Endothelial cell of umbilical vein (primary cell): ENCODE results near the gene PRRT1B. TPM values are rescaled to one million over a fixed set of nuclear protein-coding genes. Genes with fewer than 3 reads are reported as not detected.

Source experiments
- BruUV-seq: library from RNA; stranded (reverse); fragments of 400-500 nt; replicated peaks from 2 replicates; lab custom pipeline; 2021; lab: Mats Ljungman, UMichigan
- CTCF ChIA-PET: fragments of 300-600, 350-600 bp; sonication (Branson Sonifier 250); formaldehyde crosslinking; loops from one replicate; lab custom pipeline; 2021; ENCODE audit warnings: antibody characterized with exemption, inconsistent platforms; lab: Charles Lee
- POLR2A ChIA-PET: fragments of 300-600, 350-600 bp; sonication (Branson Sonifier 250); formaldehyde crosslinking; loops from one replicate; lab custom pipeline; 2021; ENCODE audit warnings: antibody characterized with exemption, inconsistent platforms; lab: Charles Lee
- DNase-seq: peaks from one replicate; pipeline ENCODE4 v3.0.0-alpha.2; 2011; ENCODE audit warnings: low read depth, low spot score
- FAIRE-seq: peaks from 2 replicates; lab custom pipeline; 2011; peaks lifted over from hg19 to GRCh38; lab: Jason Lieb, UNC
- H2AFZ ChIP-seq: 2 replicates; pipeline ENCODE4 v1.6.0; 2012; ENCODE audit warnings: low read depth, low read length, control low read depth, inconsistent platforms
- H3K27ac ChIP-seq: 2 replicates; pipeline ENCODE4 v1.5.1; 2011; ENCODE audit warnings: low read depth, mild to moderate bottlenecking, control low read depth, low read length, moderate library complexity; ENCODE audit not compliant: insufficient read depth
- H3K27me3 ChIP-seq, 2 experiments: 2 replicates each; pipeline versions ENCODE4 v1.6.0 to v1.6.1; 2011; ENCODE audit warnings: low read length in 2 of 2, mixed read lengths in 1 of 2; ENCODE audit not compliant: control insufficient read depth in 2 of 2, insufficient read depth in 2 of 2
- H3K36me3 ChIP-seq, 2 experiments: 2 replicates in 1 of 2; 3 replicates in 1 of 2; pipeline ENCODE4 v1.5.1; 2011; ENCODE audit warnings: low read length in 2 of 2, mild to moderate bottlenecking in 1 of 2, moderate library complexity in 1 of 2; ENCODE audit not compliant: control insufficient read depth in 2 of 2, insufficient read depth in 2 of 2; ENCODE audit errors: extremely low read depth in 1 of 2
- H3K4me1 ChIP-seq: 3 replicates; pipeline ENCODE4 v1.5.1; 2011; ENCODE audit warnings: mild to moderate bottlenecking, low read length; ENCODE audit not compliant: control insufficient read depth, insufficient read depth; ENCODE audit errors: extremely low read depth
- H3K4me2 ChIP-seq: 2 replicates; pipeline ENCODE4 v1.6.1; 2011; ENCODE audit warnings: low read length, control low read depth, mixed read lengths; ENCODE audit not compliant: insufficient read depth
- H3K4me3 ChIP-seq, 3 experiments: fragments of 200-600 bp in 1 of 3; sonication (generic), shearing (Covaris generic) in 1 of 3; replicated peaks in 1 of 3; 2 replicates each; pipeline ENCODE4 v1.5.1; 2011 to 2016; ENCODE audit warnings: control low read depth in 3 of 3, low read length in 3 of 3, mild to moderate bottlenecking in 2 of 3, inconsistent platforms in 1 of 3, low read depth in 1 of 3, moderate library complexity in 1 of 3; ENCODE audit not compliant: insufficient read depth in 1 of 3
- H3K79me2 ChIP-seq: 2 replicates; pipeline ENCODE4 v1.6.0; 2012; ENCODE audit warnings: low read length, inconsistent platforms; ENCODE audit not compliant: control insufficient read depth, insufficient read depth
- H3K9ac ChIP-seq: replicated peaks from 2 replicates; pipeline ENCODE3; 2011; ENCODE audit warnings: low read length, control low read depth; ENCODE audit not compliant: insufficient read depth; ENCODE audit errors: extremely low read depth
- H3K9me1 ChIP-seq: replicated peaks from 3 replicates; pipeline ENCODE4 v1.6.0; 2011; ENCODE audit warnings: mild to moderate bottlenecking, low read length; ENCODE audit not compliant: control insufficient read depth, insufficient read depth; ENCODE audit errors: extremely low read depth
- H3K9me3 ChIP-seq: replicated peaks from 2 replicates; pipeline ENCODE4 v1.5.1; 2012; ENCODE audit warnings: low read length, inconsistent platforms; ENCODE audit not compliant: control insufficient read depth, insufficient read depth
- H4K20me1 ChIP-seq: replicated peaks from 2 replicates; pipeline ENCODE3; 2011; ENCODE audit warnings: mild to moderate bottlenecking, low read length; ENCODE audit not compliant: control insufficient read depth, insufficient read depth; ENCODE audit errors: extremely low read depth
- EZH2 ChIP-seq: IDR thresholded peaks from 2 replicates; pipeline ENCODE4 v1.6.1; 2012; ENCODE audit warnings: borderline replicate concordance, low read depth, mild to moderate bottlenecking, moderate library complexity, low read length, inconsistent platforms; ENCODE audit not compliant: severe bottlenecking
- FOS ChIP-seq: IDR thresholded peaks from 2 replicates; pipeline ENCODE4 v1.6.1; 2011; ENCODE audit warnings: mild to moderate bottlenecking, low read length, moderate library complexity, borderline replicate concordance; ENCODE audit not compliant: insufficient read depth
- GATA2 ChIP-seq: IDR thresholded peaks from 2 replicates; pipeline ENCODE4 v1.7.0; 2011; ENCODE audit warnings: low read depth, mild to moderate bottlenecking, moderate library complexity, mixed read lengths, low read length; ENCODE audit not compliant: insufficient read length, insufficient read depth
- JUN ChIP-seq: IDR thresholded peaks from 2 replicates; pipeline ENCODE4 v1.6.1; 2011; ENCODE audit warnings: borderline replicate concordance, low read depth; ENCODE audit not compliant: insufficient read length, insufficient read depth
- MYC ChIP-seq: IDR thresholded peaks from one replicate; pipeline ENCODE4 v1.6.1; 2011; ENCODE audit warnings: mild to moderate bottlenecking, low read depth, low read length
- POLR2A ChIP-seq: IDR thresholded peaks from 2 replicates; pipeline ENCODE4 v1.6.1; 2012; ENCODE audit warnings: low read depth, mild to moderate bottlenecking, control low read depth, low read length
- POLR2AphosphoS5 ChIP-seq: IDR thresholded peaks from 2 replicates; pipeline ENCODE4 v1.6.1; 2012; ENCODE audit warnings: low read depth, mild to moderate bottlenecking, control low read depth, low read length, moderate library complexity; ENCODE audit not compliant: insufficient read depth
- dilution Hi-C: fragments of 300-500 bp; cut with MboI; formaldehyde crosslinking; loops from one replicate; pipeline ENCODE4 v1.15.0; 2019; ENCODE audit warnings: low sequenced_read_pairs; ENCODE audit not compliant: extremely low pct_ligation_motif_present
- intact Hi-C: fragments of 100-400 bp; cut with micrococcal nuclease; formaldehyde crosslinking; loops from one replicate; pipeline ENCODE4 v1.10.0; 2022
- polyA plus RNA-seq, 4 experiments: library from polyadenylated mRNA; depleted of rRNA in 3 of 4; stranded (reverse) in 3 of 4; unstranded in 1 of 4; fragments of >200 nt; gene quantifications; 2 replicates each; pipeline versions ENCODE4 v1.2.1 to v1.2.3, GENCODE V29; 2011 to 2012; ENCODE audit warnings: missing spikeins in 1 of 4
- total RNA-seq: library from RNA; stranded (reverse); gene quantifications from 2 replicates; pipeline ENCODE4 v1.2.3, GENCODE V29; 2021
- TF ChIP-seq, protein P1 (sequence below), 2 donors: IDR thresholded peaks; 1 replicate in 1 of 2; 2 replicates in 1 of 2; pipeline ENCODE4 v1.5.1; 2011; ENCODE audit warnings: low read length in 2 of 2, mild to moderate bottlenecking in 2 of 2, moderate library complexity in 2 of 2, control low read depth in 1 of 2, inconsistent platforms in 1 of 2, low read depth in 1 of 2; ENCODE audit not compliant: insufficient read depth in 1 of 2; ENCODE audit errors: extremely low read depth in 1 of 2
- TF ChIP-seq, protein P2 (sequence below): IDR thresholded peaks from 2 replicates; pipeline ENCODE4 v1.6.1; 2011; ENCODE audit not compliant: insufficient read depth, insufficient read length

Gene PRRT1B
- total and polyA plus RNA-seq, 2 donors (not counting 3 experiments of a cell fraction or from before 2014, with no cell fraction given) = not detected

DNA sequence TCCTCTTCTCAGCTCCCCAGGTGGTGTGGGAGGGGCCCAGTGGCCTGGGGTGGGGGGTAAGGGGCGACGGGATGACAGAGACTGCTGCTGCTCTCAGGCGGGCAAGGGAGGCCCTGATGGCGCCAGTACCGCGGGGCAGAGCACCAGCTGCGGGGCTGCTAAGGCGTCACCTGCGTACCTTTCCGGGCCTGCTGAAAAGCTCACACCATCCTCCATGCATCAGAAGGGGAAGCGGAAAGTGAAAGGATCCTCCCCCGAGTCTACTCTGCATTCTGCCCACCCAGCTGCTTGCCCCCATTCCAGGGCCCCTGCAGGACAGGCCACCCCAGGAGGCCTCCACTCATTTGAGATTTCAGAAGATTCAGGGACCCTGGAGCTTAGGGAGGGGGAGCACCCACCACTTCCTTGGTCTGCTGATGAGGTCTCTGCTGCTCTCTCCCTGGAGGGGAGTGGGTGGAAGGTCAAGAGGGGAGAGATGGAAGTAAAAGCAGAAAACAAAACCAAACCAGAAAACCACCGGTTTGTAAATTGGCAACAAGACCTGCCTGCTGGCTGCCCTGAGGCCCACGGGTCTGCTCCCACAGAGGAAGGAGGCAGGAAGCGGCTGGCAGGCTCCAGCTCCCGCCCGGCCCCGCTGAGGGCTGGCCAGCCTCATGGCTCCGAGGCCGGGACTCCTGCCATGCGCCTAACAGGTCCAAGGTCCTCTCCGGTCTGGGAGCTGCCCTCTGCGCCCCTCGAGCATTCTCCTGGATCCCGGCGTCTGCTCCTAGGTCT lies 33.6 kb downstream of the PRRT1B start:
- dilution Hi-C loops = no loop called here
- CTCF ChIA-PET = no interaction called here
- intact Hi-C loops = no loop called here

More for the DNA sequence above, 33.6 kb downstream of the PRRT1B start:
- no peak overlapping the region for H3K4me2 ChIP-seq
- FAIRE-seq (no peak), DNase-seq (peak; percentile 50)
- H3K27me3 ChIP-seq = no peaks in the 10 kb centered on the region
- H3K27ac ChIP-seq = no peak overlapping the region
- no peak overlapping the region for H3K4me3 ChIP-seq
- H3K9me3 ChIP-seq = no peaks in the 10 kb centered on the region
- TF ChIP-seq FOS (no peak), POLR2A (no peak), EZH2 (no peak), JUN (no peak), MYC (no peak), POLR2AphosphoS5 (no peak), GATA2 (no peak)
- TF ChIP-seq, protein P1, sequence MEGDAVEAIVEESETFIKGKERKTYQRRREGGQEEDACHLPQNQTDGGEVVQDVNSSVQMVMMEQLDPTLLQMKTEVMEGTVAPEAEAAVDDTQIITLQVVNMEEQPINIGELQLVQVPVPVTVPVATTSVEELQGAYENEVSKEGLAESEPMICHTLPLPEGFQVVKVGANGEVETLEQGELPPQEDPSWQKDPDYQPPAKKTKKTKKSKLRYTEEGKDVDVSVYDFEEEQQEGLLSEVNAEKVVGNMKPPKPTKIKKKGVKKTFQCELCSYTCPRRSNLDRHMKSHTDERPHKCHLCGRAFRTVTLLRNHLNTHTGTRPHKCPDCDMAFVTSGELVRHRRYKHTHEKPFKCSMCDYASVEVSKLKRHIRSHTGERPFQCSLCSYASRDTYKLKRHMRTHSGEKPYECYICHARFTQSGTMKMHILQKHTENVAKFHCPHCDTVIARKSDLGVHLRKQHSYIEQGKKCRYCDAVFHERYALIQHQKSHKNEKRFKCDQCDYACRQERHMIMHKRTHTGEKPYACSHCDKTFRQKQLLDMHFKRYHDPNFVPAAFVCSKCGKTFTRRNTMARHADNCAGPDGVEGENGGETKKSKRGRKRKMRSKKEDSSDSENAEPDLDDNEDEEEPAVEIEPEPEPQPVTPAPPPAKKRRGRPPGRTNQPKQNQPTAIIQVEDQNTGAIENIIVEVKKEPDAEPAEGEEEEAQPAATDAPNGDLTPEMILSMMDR (IDR thresholded peaks at IDR 0.05; ENCODE audit: extremely low read depth in 1 of 2, insufficient read depth in 1 of 2, low read depth in 1 of 2, low read length in 2 of 2) = no peak
- TF ChIP-seq, protein P2, sequence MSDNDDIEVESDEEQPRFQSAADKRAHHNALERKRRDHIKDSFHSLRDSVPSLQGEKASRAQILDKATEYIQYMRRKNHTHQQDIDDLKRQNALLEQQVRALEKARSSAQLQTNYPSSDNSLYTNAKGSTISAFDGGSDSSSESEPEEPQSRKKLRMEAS = no peak
- BruUV-seq = no TSS peak
- H3K9ac ChIP-seq = no peak overlapping the region
- no peaks in the 10 kb centered on the region for H3K79me2 ChIP-seq
- peaks cover 18 to 54% of the 10 kb centered on the region in 2 experiments for H3K36me3 ChIP-seq
- H2AFZ ChIP-seq = no peak overlapping the region
- no peaks in the 10 kb centered on the region for H3K4me1 ChIP-seq
- POLR2A ChIA-PET = no interaction called here
- H3K9me1 ChIP-seq = no peaks in the 10 kb centered on the region
- no peaks in the 10 kb centered on the region for H4K20me1 ChIP-seq
